OCI-LY3 (cell line): ENCODE results near the gene CD274.
A peak's percentile ranks its signal among the peaks of the same experiment; 100 is the strongest.

Experiments
- H2AFZ ChIP-seq: fragments of 200-600, 300-600 bp; shearing (Covaris generic); 2 replicates; pipeline ENCODE4 v1.6.0; 2014; ENCODE audit warnings: antibody characterized with exemption, low read depth, low read length
- H3K27ac ChIP-seq: fragments of 200-600, 300-600 bp; sonication (generic); 2 replicates; pipeline ENCODE4 v1.5.1; 2014; ENCODE audit warnings: mild to moderate bottlenecking, low read length, moderate library complexity, mixed read lengths
- H3K27me3 ChIP-seq: fragments of 200-600, 300-600 bp; sonication (generic); 2 replicates; pipeline ENCODE4 v1.6.1; 2014; ENCODE audit warnings: low read depth, low read length, mixed read lengths
- H3K36me3 ChIP-seq: fragments of 200-600, 300-600 bp; sonication (generic); replicated peaks from 2 replicates; pipeline ENCODE3; 2014; ENCODE audit warnings: low read depth, low read length, mixed read lengths
- H3K4me1 ChIP-seq: fragments of 300-600, 200-600 bp; sonication (generic); 2 replicates; pipeline ENCODE4 v1.6.1; 2014; ENCODE audit warnings: low read length, mixed read lengths
- H3K4me2 ChIP-seq: fragments of 200-600, 300-600 bp; sonication (generic); 2 replicates; pipeline ENCODE4 v1.6.1; 2014; ENCODE audit warnings: low read length, mixed read lengths
- H3K4me3 ChIP-seq: fragments of 300-600, 200-600 bp; sonication (generic); 2 replicates; pipeline ENCODE4 v1.5.1; 2014; ENCODE audit warnings: antibody characterized with exemption, mild to moderate bottlenecking, low read length, moderate library complexity
- H3K79me2 ChIP-seq: fragments of 300-600, 200-600 bp; shearing (Covaris generic); 2 replicates; pipeline ENCODE4 v1.6.1; 2014; ENCODE audit warnings: mild to moderate bottlenecking, low read length, mixed read lengths
- H3K9ac ChIP-seq: fragments of 300-600, 200-600 bp; shearing (Covaris generic); 2 replicates; pipeline ENCODE4 v1.6.0; 2014; ENCODE audit warnings: mild to moderate bottlenecking, low read length, moderate library complexity
- H3K9me3 ChIP-seq: fragments of 200-600, 300-600 bp; shearing (Covaris generic); 2 replicates; pipeline ENCODE4 v1.6.1; 2014; ENCODE audit warnings: low read length, mixed read lengths; ENCODE audit not compliant: insufficient read depth
- H4K20me1 ChIP-seq: fragments of 200-600, 300-600 bp; sonication (generic); 2 replicates; pipeline ENCODE4 v1.6.1; 2016; ENCODE audit warnings: low read length, mixed read lengths; ENCODE audit not compliant: insufficient read depth
- EZH2phosphoT487 ChIP-seq: fragments of 200-600 bp; shearing (Covaris generic); IDR thresholded peaks from 2 replicates; pipeline ENCODE4 v1.6.1; 2018; ENCODE audit warnings: antibody characterized with exemption, mixed run types, low read depth
- TF ChIP-seq, protein P1 (sequence below): fragments of 200-600, 300-600 bp; sonication (generic); IDR thresholded peaks from 2 replicates; pipeline ENCODE4 v1.5.1; 2014; ENCODE audit warnings: antibody characterized with exemption, low read length, low read depth

Gene CD274

DNA sequence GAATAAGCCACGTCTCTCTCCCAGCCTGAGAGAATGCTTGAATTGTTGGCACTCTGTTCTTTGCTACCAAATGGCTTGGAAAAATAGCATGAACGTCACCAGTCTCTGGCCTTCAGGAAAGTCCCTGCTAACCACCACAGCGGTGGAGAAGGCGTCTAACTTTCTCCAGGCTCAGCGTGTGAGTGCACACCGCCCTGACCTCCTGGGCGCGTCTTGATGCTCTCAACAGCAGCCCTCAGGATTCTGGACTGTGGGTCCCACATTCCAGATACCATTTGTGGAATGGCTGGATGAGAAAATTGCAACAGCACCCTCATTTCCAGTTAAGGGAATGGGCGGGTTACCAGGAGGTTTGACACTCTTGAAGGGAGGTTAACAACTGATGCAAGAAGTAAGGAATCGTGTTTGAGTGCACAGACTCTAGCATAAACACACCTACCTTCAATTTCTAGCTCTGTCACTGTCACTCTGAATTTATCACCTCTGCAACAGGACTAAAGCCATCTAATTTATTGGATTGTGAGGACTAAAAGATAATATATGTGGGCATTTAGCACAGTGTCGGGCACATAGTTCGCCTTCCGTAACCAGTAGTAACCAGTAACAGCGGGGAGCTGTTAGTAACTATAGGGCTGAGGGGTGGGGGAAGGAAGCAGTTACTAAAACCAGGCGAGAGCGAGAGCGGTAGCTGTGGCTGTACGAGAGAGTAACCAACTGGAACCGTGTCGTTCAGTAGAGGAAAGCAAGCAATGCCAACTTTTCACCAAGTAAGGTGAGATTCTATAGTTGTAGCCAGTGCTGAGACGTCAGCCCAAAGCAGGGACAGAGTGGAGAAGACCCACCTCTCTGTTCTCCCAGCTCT, 11.8 kb upstream of the CD274 start:
- Histone ChIP-seq H3K36me3 (peaks cover 16% of the 10 kb centered on the region), H2AFZ (peak overlapping the region; percentile 18; the same call in 1 of the 2 replicates), H3K27ac (peak overlapping the region; percentile 94), H3K79me2 (peaks cover 11% of the 10 kb centered on the region), H3K27me3 (no peaks in the 10 kb centered on the region), H3K4me2 (peak overlapping the region; percentile 96), H3K4me3 (peak overlapping the region; percentile 82), H3K9ac (peak overlapping the region; percentile 87), H3K9me3 (no peaks in the 10 kb centered on the region), H4K20me1 (no peaks in the 10 kb centered on the region), H3K4me1 (peaks cover 38% of the 10 kb centered on the region)
- TF ChIP-seq EZH2phosphoT487 = no peak

GRCh38 chr9:5440426-5440825, 9.9 kb upstream of the CD274 start:
- Histone ChIP-seq H3K9ac (no peak overlapping the region), H3K27me3 (no peaks in the 10 kb centered on the region), H3K9me3 (no peaks in the 10 kb centered on the region), H3K4me3 (no peak overlapping the region), H3K36me3 (peaks cover 13% of the 10 kb centered on the region), H3K27ac (no peak overlapping the region), H4K20me1 (no peaks in the 10 kb centered on the region), H2AFZ (no peak overlapping the region), H3K4me1 (peaks cover 38% of the 10 kb centered on the region), H3K4me2 (no peak overlapping the region), H3K79me2 (peaks cover 11% of the 10 kb centered on the region)
- TF ChIP-seq EZH2phosphoT487 = no peak
- TF ChIP-seq, protein P1, sequence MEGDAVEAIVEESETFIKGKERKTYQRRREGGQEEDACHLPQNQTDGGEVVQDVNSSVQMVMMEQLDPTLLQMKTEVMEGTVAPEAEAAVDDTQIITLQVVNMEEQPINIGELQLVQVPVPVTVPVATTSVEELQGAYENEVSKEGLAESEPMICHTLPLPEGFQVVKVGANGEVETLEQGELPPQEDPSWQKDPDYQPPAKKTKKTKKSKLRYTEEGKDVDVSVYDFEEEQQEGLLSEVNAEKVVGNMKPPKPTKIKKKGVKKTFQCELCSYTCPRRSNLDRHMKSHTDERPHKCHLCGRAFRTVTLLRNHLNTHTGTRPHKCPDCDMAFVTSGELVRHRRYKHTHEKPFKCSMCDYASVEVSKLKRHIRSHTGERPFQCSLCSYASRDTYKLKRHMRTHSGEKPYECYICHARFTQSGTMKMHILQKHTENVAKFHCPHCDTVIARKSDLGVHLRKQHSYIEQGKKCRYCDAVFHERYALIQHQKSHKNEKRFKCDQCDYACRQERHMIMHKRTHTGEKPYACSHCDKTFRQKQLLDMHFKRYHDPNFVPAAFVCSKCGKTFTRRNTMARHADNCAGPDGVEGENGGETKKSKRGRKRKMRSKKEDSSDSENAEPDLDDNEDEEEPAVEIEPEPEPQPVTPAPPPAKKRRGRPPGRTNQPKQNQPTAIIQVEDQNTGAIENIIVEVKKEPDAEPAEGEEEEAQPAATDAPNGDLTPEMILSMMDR = no peak

DNA sequence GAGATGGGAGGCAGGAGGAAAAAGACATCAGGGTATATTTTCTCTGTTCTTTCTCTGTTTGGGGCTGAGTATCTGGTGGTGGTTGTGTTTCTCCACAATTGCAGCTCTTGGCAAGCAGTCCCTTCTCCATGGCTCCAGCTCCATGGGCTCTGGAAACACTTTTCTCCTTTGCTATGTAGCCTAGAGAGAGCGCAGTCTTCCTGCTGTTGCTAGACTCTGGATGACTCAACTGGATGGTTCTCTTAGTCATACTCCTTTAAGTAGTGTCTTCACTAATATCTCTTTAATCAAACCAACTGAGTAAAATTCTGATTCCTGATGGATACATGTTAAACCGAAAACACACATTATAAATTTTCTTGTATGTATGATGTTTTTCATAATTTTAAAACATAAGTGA, 9.3 kb upstream of the CD274 start:
- Histone ChIP-seq H3K9me3 (no peaks in the 10 kb centered on the region), H3K4me1 (peaks cover 41% of the 10 kb centered on the region), H4K20me1 (no peaks in the 10 kb centered on the region), H3K79me2 (peaks cover 11% of the 10 kb centered on the region), H3K9ac (no peak overlapping the region), H3K27me3 (no peaks in the 10 kb centered on the region), H2AFZ (no peak overlapping the region), H3K27ac (no peak overlapping the region), H3K4me2 (no peak overlapping the region), H3K36me3 (peaks cover 7% of the 10 kb centered on the region), H3K4me3 (no peak overlapping the region)
- no peak for TF ChIP-seq EZH2phosphoT487
- TF ChIP-seq, protein P1 = no peak

DNA sequence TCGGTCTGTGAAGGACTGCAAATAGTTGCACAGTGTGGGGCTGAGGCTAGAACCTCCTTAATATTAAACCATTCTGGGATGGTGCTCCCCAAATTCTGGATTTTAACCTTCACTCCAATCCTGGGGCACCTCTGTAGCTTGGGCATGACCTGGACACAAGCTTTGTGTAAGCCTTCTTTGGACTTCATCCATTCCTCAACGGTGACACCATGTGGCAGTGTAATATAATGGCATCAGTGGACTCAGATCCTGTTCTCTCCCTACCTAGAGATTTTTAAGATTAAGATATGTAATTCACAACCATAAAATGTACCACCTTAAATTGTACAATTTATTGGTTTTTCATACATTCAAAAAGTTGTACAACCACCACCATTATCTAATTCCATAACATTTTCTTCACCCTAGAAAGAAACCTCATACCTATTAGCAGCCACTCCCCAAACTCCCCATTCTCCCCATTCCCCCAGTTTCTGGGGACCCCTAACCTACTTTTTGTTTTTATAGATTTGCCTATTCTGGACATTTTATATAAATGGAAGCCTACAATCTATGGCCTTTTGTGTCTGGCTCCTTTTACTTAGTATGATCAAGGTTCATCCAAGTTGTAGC, 7.8 kb upstream of the CD274 start:
- no peak overlapping the region for H3K4me3 ChIP-seq
- no peaks in the 10 kb centered on the region for H4K20me1 ChIP-seq
- H3K27me3 ChIP-seq = no peaks in the 10 kb centered on the region
- H3K9me3 ChIP-seq = no peaks in the 10 kb centered on the region
- TF ChIP-seq EZH2phosphoT487 = no peak
- TF ChIP-seq, protein P1 = peak; percentile 77
- no peaks in the 10 kb centered on the region; the same call in 1 of the 2 replicates for H3K79me2 ChIP-seq
- H3K36me3 ChIP-seq = no peaks in the 10 kb centered on the region
- H3K9ac ChIP-seq = no peak overlapping the region
- peaks cover 46% of the 10 kb centered on the region for H3K4me1 ChIP-seq
- H3K4me2 ChIP-seq = no peak overlapping the region
- H2AFZ ChIP-seq = no peak overlapping the region
- H3K27ac ChIP-seq = no peak overlapping the region
